Esophagus squamous epithelium (tissue), 5 donors: ENCODE results near the gene GOT2. TPM values are rescaled to one million over a fixed set of nuclear protein-coding genes. Genes with fewer than 3 reads are reported as not detected.

Experiments
- DNase-seq: peaks from one replicate; lab custom pipeline; 2025; lab: John Stamatoyannopoulos, UW
- H3K27ac ChIP-seq, 4 donors: fragments of 200-600 bp; sonication (generic); one replicate each; pipeline ENCODE4 v1.5.1; 2016 to 2019; ENCODE audit warnings: mild to moderate bottlenecking in 1 of 4
- H3K27me3 ChIP-seq, 4 donors: fragments of 200-600 bp; sonication (generic); 1 replicate in 3 of 4; 2 replicates in 1 of 4; pipeline versions ENCODE4 v1.5.1 to v1.6.0; 2017 to 2021; ENCODE audit warnings: antibody characterized with exemption in 1 of 4
- H3K36me3 ChIP-seq, 3 donors: fragments of 200-600 bp; sonication (generic); one replicate each; pipeline ENCODE4 v1.5.1; 2016 to 2019
- H3K4me1 ChIP-seq, 3 donors: fragments of 200-600 bp; sonication (generic); one replicate each; pipeline ENCODE4 v1.5.1; 2017 to 2019
- H3K4me3 ChIP-seq, 4 donors: fragments of 200-600 bp; sonication (generic); 1 replicate in 3 of 4; 2 replicates in 1 of 4; pipeline ENCODE4 v1.5.1; 2016 to 2019; ENCODE audit warnings: mild to moderate bottlenecking in 2 of 4, moderate library complexity in 1 of 4
- H3K9me3 ChIP-seq, 3 donors: fragments of 200-600 bp; sonication (generic); one replicate each; pipeline ENCODE4 v1.5.1; 2016 to 2019
- POLR2A ChIP-seq, 4 donors: fragments of 450-650 bp; IDR thresholded peaks; one replicate each; pipeline ENCODE4 v1.6.1; 2017; ENCODE audit warnings: antibody characterized with exemption in 4 of 4, mild to moderate bottlenecking in 4 of 4, moderate library complexity in 3 of 4
- WGBS, 2 donors: methylation state at CpG; one replicate each; pipeline ENCODE4 v1.1.5; 2018; 5-methylcytosine and 5-hydroxymethylcytosine counted together
- intact Hi-C: fragments of 100-400 bp; cut with DNase I; formaldehyde crosslinking; loops from one replicate; pipeline ENCODE4 v1.15.0; 2022
- total RNA-seq, 4 donors: library from RNA; depleted of rRNA; stranded (reverse); fragments of >200 nt; gene quantifications; one replicate each; pipeline ENCODE4 v1.1.0, GENCODE V29; 2016
- TF ChIP-seq, protein P1 (sequence below), 6 experiments: fragments of 450-650 bp in 4 of 6; fragments of 200-600 bp in 2 of 6; sonication (generic) in 2 of 6; IDR thresholded peaks; one replicate each; pipeline ENCODE4 v1.5.1; 2016 to 2019; ENCODE audit warnings: antibody characterized with exemption in 6 of 6, mild to moderate bottlenecking in 4 of 6, moderate library complexity in 4 of 6
- donor health status: DM: yes; HTN: yes; CAD: no.

GOT2 gene
- total RNA-seq, 4 donors from 2014 or later: 67.5 to 172 (median 110) TPM

DNA sequence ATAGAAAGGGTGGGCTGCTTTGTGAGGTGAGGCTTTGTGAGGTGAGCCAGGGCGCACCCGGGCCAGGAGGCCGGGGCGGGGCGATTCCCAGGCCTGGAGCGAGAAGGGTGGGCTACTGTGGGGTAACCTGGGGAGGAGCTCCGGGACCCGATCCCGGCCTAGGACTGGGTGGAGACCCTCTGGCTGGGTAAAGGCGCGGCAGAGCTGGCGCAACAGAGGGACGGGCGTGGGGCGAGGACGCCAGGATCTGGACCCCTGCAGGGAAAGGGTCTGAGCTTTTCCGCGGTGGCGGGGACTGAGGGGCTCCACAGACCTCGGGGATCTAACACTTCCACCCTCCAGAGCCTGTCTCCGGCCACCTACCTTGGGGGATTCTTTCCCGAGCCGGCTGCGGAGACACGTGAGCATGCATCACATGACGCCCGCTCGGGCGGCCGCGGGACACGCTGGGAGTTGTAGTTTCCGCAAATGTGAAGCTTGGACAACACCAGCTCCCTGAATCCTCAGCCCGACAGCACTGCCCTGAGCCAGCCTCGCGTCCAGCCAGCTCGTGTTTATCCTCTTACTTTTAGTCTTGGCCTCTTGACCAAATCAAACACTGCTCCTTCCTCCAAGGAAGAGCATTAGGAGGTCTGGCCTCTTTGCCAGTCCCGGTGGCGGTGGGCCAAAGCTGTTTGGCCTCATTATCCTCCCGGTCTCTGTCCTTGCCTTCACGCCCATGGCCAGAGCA is 49.6 kb downstream of the GOT2 start, which contains the start of gene SLC38A7:
SLC38A7 (minus strand) TSS at position 417 of the 730 bp plus-strand sequence. CDS start 4,644 bp downstream, outside the sequence.
- Histone ChIP-seq H3K4me1 (peaks cover 10 to 22% (median 13%) of the 10 kb centered on the region in 3 donors), H3K27ac (peak within 1 kb of the TSS; percentile 76 to 84 (median 80)), H3K27me3 (no peaks in the 10 kb centered on the region), H3K9me3 (no peaks in the 10 kb centered on the region), H3K4me3 (peak within 1 kb of the TSS; percentile 66 to 90 (median 83)), H3K36me3 (peaks cover 0 to 15% (median 0%) of the 10 kb centered on the region in 3 donors)
- TF ChIP-seq, protein P1, sequence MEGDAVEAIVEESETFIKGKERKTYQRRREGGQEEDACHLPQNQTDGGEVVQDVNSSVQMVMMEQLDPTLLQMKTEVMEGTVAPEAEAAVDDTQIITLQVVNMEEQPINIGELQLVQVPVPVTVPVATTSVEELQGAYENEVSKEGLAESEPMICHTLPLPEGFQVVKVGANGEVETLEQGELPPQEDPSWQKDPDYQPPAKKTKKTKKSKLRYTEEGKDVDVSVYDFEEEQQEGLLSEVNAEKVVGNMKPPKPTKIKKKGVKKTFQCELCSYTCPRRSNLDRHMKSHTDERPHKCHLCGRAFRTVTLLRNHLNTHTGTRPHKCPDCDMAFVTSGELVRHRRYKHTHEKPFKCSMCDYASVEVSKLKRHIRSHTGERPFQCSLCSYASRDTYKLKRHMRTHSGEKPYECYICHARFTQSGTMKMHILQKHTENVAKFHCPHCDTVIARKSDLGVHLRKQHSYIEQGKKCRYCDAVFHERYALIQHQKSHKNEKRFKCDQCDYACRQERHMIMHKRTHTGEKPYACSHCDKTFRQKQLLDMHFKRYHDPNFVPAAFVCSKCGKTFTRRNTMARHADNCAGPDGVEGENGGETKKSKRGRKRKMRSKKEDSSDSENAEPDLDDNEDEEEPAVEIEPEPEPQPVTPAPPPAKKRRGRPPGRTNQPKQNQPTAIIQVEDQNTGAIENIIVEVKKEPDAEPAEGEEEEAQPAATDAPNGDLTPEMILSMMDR (IDR thresholded peaks at IDR 0.05): no peak
- no peak for TF ChIP-seq POLR2A (IDR thresholded peaks at IDR 0.05)
- 19 to 22% methylated on average over 5 to 9 of the region's 41 CpGs for WGBS, 2 donors
- intact Hi-C loops: loop anchor here (10.0 kb wide), 1 partner anchor 70 kb away; no protein-coding TSS in a partner anchor
- DNase-seq: peak; percentile 13

DNA sequence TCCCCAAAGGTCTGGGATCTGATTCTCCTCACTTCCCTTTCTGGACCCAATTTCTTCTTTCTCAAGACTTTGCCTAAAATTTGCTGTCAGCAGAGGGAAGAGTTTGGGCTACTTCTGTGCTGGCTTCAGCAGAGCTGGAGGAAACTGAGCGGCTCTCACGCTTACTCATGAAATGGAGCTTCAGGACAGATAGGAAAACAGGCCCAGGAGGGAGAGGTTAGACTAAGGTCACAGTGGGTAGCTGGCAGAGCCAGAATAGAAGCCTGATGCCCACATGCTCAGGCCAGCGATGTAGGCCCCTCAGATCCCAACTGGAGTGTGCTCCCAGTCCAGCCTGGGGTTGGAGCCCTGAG is 50.1 kb downstream of the GOT2 start:
- 0 to 16% methylated on average over 2 to 3 of the region's 3 CpGs for WGBS, 2 donors
- no peak for DNase-seq

DNA sequence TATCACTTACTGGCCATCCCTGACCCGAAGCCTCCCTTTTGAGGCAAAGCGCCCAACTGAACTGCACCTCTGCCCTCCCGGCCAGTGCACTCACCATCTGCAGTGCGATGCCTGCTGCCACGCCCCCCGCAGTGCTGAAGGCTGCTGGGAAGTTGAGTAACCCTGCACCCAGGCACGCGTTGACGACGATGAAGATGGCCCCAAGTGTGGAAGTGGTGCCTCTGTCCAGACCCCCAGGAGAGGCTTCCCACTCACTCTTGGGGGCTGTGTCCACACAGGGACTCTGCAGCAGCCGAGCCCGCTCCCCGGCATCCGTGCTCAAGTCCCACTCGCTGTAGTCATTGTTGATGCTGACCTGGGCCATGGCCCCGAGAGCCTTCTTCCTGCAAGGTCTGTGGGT is 54.4 kb downstream of the GOT2 start:
- Histone ChIP-seq H3K27me3 (no peaks in the 10 kb centered on the region), H3K4me1 (peaks cover 10 to 18% (median 10%) of the 10 kb centered on the region in 3 donors), H3K36me3 (peaks cover 0 to 61% (median 7%) of the 10 kb centered on the region in 3 donors), H3K9me3 (no peaks in the 10 kb centered on the region), H3K27ac (no peak overlapping the region), H3K4me3 (no peak overlapping the region)
- WGBS, 2 donors: 93 to 94% methylated on average over 5 to 10 of the region's 16 CpGs
- intact Hi-C loops: loop anchor here (10.0 kb wide), 1 partner anchor 75 kb away; no protein-coding TSS in a partner anchor
- DNase-seq: no peak
- TF ChIP-seq, protein P1 (IDR thresholded peaks at IDR 0.05): no peak
- TF ChIP-seq POLR2A (IDR thresholded peaks at IDR 0.05): no peak

More for the DNA sequence above, 50.1 kb downstream of the GOT2 start:
- intact Hi-C loops: loop anchor here (10.0 kb wide), 1 partner anchor 71 kb away; no protein-coding TSS in a partner anchor
- peak overlapping the region; percentile 76 to 84 (median 80) for H3K27ac ChIP-seq
- H3K36me3 ChIP-seq: peaks cover 0 to 20% (median 0%) of the 10 kb centered on the region in 3 donors
- no peaks in the 10 kb centered on the region for H3K9me3 ChIP-seq
- H3K4me1 ChIP-seq: peaks cover 10 to 22% (median 13%) of the 10 kb centered on the region in 3 donors
- no peaks in the 10 kb centered on the region for H3K27me3 ChIP-seq
- TF ChIP-seq, protein P1 (IDR thresholded peaks at IDR 0.05): no peak
- TF ChIP-seq POLR2A (IDR thresholded peaks at IDR 0.05): no peak
- peak overlapping the region; percentile 66 to 90 (median 83) for H3K4me3 ChIP-seq

DNA sequence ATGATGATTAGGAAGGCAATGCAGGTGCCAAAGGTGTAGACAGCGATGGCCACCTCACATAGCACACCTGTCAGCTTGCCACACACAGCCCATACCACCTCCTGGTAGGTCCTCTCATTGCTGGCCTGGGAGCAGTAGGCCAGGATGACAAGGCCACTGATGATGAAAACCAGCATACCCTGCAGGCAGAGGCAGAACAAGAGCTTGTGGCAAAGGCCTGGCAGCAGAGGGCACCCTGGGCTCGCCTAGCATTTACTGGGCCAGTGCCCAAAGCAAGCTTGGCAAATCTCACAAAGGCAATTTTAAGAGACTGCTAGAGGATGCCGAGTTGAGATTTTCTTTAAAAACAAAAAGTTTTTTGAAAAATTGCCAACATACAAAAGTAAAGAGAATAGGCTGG is 55.4 kb downstream of the GOT2 start:
- H3K36me3 ChIP-seq: peaks cover 0 to 64% (median 7%) of the 10 kb centered on the region in 3 donors
- TF ChIP-seq, protein P1 (IDR thresholded peaks at IDR 0.05): peak in 3 of 6 experiments; percentile 17 to 49 (median 38)
- no peak for TF ChIP-seq POLR2A (IDR thresholded peaks at IDR 0.05)
- intact Hi-C loops: no loop called here
- H3K27ac ChIP-seq: no peak overlapping the region
- no peaks in the 10 kb centered on the region for H3K27me3 ChIP-seq
- 24 to 52% methylated on average over 2 to 3 of the region's 3 CpGs for WGBS, 2 donors
- no peaks in the 10 kb centered on the region for H3K9me3 ChIP-seq
- DNase-seq: no peak
- H3K4me1 ChIP-seq: peaks cover 5 to 10% (median 5%) of the 10 kb centered on the region in 3 donors
- H3K4me3 ChIP-seq: no peak overlapping the region

DNA sequence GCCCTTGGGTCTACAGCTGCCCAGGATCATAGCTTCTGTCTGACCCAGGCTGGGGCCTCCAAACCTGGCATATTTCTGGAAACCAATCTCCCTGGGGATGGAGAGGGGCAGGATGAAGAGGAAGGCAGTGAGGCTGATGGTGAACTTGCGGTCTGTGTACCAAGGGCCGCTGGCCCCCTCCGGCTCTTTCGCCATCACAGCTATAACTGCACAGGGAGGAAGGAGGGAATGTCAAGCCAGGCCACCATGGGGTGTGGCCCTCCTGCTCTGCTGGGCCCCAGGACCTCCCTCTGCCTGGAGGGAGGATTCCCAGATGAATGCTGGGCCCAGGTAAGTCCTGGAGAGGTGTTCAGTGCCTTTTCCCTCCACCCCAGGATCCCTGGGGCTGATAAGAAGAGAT is 55.8 kb downstream of the GOT2 start:
- Histone ChIP-seq H3K9me3 (no peaks in the 10 kb centered on the region), H3K27me3 (no peaks in the 10 kb centered on the region), H3K27ac (no peak overlapping the region), H3K4me1 (peaks cover under 1 to 6% (median under 1%) of the 10 kb centered on the region in 3 donors), H3K4me3 (no peak overlapping the region), H3K36me3 (peaks cover 0 to 64% (median 7%) of the 10 kb centered on the region in 3 donors)
- no peak for DNase-seq
- 92% methylated on average over 3 of the region's 4 CpGs; no CpG with 5 or more reads in 1 of the 2 donors for WGBS, 2 donors
- intact Hi-C loops: no loop called here
- no peak for TF ChIP-seq POLR2A (IDR thresholded peaks at IDR 0.05)
- TF ChIP-seq, protein P1 (IDR thresholded peaks at IDR 0.05): no peak
